Progenitor cell of endocrine pancreas (in vitro differentiated cells): ENCODE data around the gene PSME1. TPM values are rescaled to one million over a fixed set of nuclear protein-coding genes. Genes with fewer than 3 reads are reported as not detected.

Experiments used
- DNase-seq: peaks from one replicate; pipeline ENCODE4 v3.0.0; 2021; ENCODE audit warnings: low spot score; ENCODE audit not compliant: unreplicated experiment
- H3K27ac Mint-ChIP-seq: 2 replicates; pipeline ENCODE4 v1.8.0; 2021; ENCODE audit warnings: mild to moderate bottlenecking, moderate library complexity, mixed read lengths
- H3K27me3 Mint-ChIP-seq: 2 replicates; pipeline ENCODE4 v1.8.0; 2021; ENCODE audit warnings: mixed read lengths
- H3K36me3 Mint-ChIP-seq: 2 replicates; pipeline ENCODE4 v1.8.0; 2022; ENCODE audit warnings: mixed read lengths; ENCODE audit not compliant: insufficient read depth
- H3K4me1 Mint-ChIP-seq: 2 replicates; pipeline ENCODE4 v1.8.0; 2021; ENCODE audit warnings: low read depth, mixed read lengths
- H3K4me3 Mint-ChIP-seq: 2 replicates; pipeline ENCODE4 v1.8.0; 2021; ENCODE audit warnings: low read depth, mild to moderate bottlenecking, moderate library complexity, mixed read lengths
- H3K9me3 Mint-ChIP-seq: 2 replicates; pipeline ENCODE4 v1.8.0; 2021; ENCODE audit warnings: low read depth, mixed read lengths
- CTCF ChIP-seq: fragments of 200-600 bp; sonication (generic); IDR thresholded peaks from one replicate; pipeline ENCODE4 v1.5.0; 2021; ENCODE audit warnings: antibody characterized with exemption, mild to moderate bottlenecking; ENCODE audit not compliant: unreplicated experiment
- total RNA-seq: library from RNA; stranded (reverse); gene quantifications from 2 replicates; pipeline ENCODE4 v1.2.1, GENCODE V29; 2021

PSME1 gene
- total RNA-seq, 1 donor from 2014 or later: 103 TPM

- DNase-seq: no peak
- Mint-ChIP-seq H3K27me3 (no peaks in the 10 kb centered on the region), H3K4me3 (no peak overlapping the region), H3K27ac (no peak overlapping the region), H3K4me1 (no peaks in the 10 kb centered on the region), H3K9me3 (no peaks in the 10 kb centered on the region), H3K36me3 (peaks cover 22% of the 10 kb centered on the region)
- no peak for TF ChIP-seq CTCF
These were observed 19.1 kb downstream of the PSME1 start for GRCh38 chr14:24155100-24155499.

- no peak overlapping the region for H3K4me3 Mint-ChIP-seq
- TF ChIP-seq CTCF: no peak
- no peak overlapping the region for H3K27ac Mint-ChIP-seq
- DNase-seq: no peak
- H3K36me3 Mint-ChIP-seq: peaks cover 22% of the 10 kb centered on the region
- H3K4me1 Mint-ChIP-seq: peaks cover 10% of the 10 kb centered on the region
- no peaks in the 10 kb centered on the region for H3K9me3 Mint-ChIP-seq
- H3K27me3 Mint-ChIP-seq: no peaks in the 10 kb centered on the region
These were observed 20.8 kb downstream of the PSME1 start for GRCh38 chr14:24156840-24157239.

- Mint-ChIP-seq H3K36me3 (peaks cover 21% of the 10 kb centered on the region), H3K27ac (no peak overlapping the region), H3K4me3 (no peak overlapping the region), H3K27me3 (no peaks in the 10 kb centered on the region), H3K9me3 (no peaks in the 10 kb centered on the region), H3K4me1 (peaks cover 14% of the 10 kb centered on the region)
- TF ChIP-seq CTCF: no peak
- no peak for DNase-seq
These were observed 21.3 kb downstream of the PSME1 start for GRCh38 chr14:24157331-24157730.

- H3K36me3 Mint-ChIP-seq: peaks cover 27% of the 10 kb centered on the region
- peaks cover 16% of the 10 kb centered on the region for H3K4me1 Mint-ChIP-seq
- TF ChIP-seq CTCF: no peak
- no peaks in the 10 kb centered on the region for H3K9me3 Mint-ChIP-seq
- DNase-seq: no peak
- peak overlapping the region; percentile 97 for H3K27ac Mint-ChIP-seq
- H3K4me3 Mint-ChIP-seq: no peak overlapping the region
- no peaks in the 10 kb centered on the region for H3K27me3 Mint-ChIP-seq
These were observed 23.9 kb downstream of the PSME1 start for GRCh38 chr14:24159777-24160498.

- Mint-ChIP-seq H3K9me3 (no peaks in the 10 kb centered on the region), H3K36me3 (peaks cover 27% of the 10 kb centered on the region), H3K4me1 (peaks cover 16% of the 10 kb centered on the region), H3K4me3 (no peak overlapping the region), H3K27me3 (no peaks in the 10 kb centered on the region), H3K27ac (peak overlapping the region; percentile 97)
- DNase-seq: no peak
- TF ChIP-seq CTCF: no peak
These were observed 24.5 kb downstream of the PSME1 start for GRCh38 chr14:24160499-24160849.
